HFF-Myc (cell line): ENCODE data around the gene ARID4A.
"Not testable (repeated sequence)": the region's sequence is repeated elsewhere in the genome, so short reads cannot be mapped to it uniquely, and the experiment has no call there.

Experiments
- DNase-seq: peaks from one replicate; pipeline ENCODE4 v3.0.0-alpha.2; 2011; ENCODE audit warnings: low read depth; ENCODE audit errors: extremely low read depth
- H3K4me3 ChIP-seq: replicated peaks from 2 replicates; pipeline ENCODE4 v1.5.1; 2011; ENCODE audit warnings: low read depth, mild to moderate bottlenecking, control low read depth, low read length
- TF ChIP-seq, protein P1 (sequence below): IDR thresholded peaks from 2 replicates; pipeline ENCODE4 v1.5.1; 2012; ENCODE audit warnings: mild to moderate bottlenecking, low read depth, low read length, control low read depth; ENCODE audit errors: missing control alignments

ARID4A gene

DNA sequence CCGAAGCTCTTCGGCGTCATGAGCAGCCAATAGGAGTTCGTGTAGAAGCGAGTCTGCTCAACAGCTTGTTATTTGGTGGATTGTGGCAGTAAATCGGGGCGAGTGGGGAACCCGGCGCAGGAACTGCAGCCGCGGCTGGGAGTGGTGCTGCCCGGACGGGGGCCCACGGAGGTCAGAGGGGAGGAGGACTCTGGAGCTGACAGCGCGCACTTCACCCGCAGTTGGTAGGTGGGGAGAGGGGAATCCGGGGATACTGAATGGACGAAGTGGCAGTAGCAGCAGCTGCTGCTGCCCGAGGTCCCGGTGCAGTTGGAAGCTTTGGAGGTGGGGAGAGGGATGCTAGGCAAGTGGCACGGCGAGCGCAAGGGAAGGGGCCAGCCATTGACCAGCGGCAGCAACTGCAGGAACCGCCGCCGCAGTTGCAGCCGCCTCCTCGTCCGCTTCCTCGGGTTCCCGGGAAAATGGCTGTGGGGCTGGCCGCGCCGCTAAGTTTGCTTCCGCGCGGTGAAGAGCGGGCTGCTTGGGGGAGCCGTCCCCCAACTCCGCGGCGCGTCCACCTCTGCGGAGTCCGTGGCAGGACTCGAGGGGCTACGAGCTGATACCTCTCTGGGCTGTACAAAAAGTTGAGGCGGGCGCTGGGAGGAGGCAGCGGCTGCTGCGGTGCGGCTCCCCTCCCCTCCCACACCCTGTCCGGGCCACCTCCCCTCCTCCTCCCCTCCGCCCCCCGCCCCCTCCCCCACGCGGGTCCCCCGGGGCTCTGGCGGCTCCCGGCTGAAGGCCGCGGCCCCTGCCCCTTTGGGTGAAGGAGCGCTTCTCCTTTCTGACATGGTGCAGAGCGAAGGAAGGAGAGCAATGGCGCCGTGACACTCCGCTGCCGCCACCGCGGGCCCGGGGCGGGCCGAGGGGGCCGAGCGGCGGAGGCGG, at the start of gene ARID4A:
Gene ARID4A (plus strand): TSS at position 79 of the 924 bp plus-strand sequence. CDS start 1,300 bp downstream, outside the sequence.
- no peak for DNase-seq

GRCh38 chr14:58249611-58250010, 48.7 kb upstream of the ARID4A start:
- DNase-seq, result no peak
- TF ChIP-seq, protein P1, sequence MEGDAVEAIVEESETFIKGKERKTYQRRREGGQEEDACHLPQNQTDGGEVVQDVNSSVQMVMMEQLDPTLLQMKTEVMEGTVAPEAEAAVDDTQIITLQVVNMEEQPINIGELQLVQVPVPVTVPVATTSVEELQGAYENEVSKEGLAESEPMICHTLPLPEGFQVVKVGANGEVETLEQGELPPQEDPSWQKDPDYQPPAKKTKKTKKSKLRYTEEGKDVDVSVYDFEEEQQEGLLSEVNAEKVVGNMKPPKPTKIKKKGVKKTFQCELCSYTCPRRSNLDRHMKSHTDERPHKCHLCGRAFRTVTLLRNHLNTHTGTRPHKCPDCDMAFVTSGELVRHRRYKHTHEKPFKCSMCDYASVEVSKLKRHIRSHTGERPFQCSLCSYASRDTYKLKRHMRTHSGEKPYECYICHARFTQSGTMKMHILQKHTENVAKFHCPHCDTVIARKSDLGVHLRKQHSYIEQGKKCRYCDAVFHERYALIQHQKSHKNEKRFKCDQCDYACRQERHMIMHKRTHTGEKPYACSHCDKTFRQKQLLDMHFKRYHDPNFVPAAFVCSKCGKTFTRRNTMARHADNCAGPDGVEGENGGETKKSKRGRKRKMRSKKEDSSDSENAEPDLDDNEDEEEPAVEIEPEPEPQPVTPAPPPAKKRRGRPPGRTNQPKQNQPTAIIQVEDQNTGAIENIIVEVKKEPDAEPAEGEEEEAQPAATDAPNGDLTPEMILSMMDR, result no peak

More for the DNA sequence above, at the start of gene ARID4A:
- peak within 1 kb of the TSS; percentile 91 for H3K4me3 ChIP-seq
- TF ChIP-seq, protein P1, result no peak

DNA sequence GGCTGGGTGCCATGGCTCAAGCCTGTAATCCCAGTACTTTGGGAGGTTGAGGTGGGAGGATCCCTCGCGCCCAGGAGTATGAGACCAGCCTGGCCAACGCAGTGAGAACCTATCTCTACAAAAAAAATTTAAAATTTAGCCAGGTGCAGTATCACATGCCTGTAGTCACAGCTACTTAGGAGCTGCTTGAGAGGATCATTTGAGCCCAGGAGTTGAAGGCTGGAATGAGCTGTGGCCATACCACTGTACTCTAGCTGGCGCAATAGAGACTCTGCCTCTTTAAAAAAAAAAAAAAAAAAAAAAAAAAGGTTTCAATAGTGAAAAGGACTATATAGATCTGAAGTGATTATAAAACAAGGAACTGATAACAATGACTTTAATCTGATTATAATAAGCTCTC, 40.2 kb upstream of the ARID4A start:
- DNase-seq, result no peak
- no peak overlapping the region for H3K4me3 ChIP-seq
- TF ChIP-seq, protein P1, result no peak

More at GRCh38 chr14:58249611-58250010, 48.7 kb upstream of the ARID4A start:
- H3K4me3 ChIP-seq, result no peak overlapping the region

GRCh38 chr14:58262005-58262404, 36.4 kb upstream of the ARID4A start:
- H3K4me3 ChIP-seq, DNase-seq: not testable (repeated sequence)

DNA sequence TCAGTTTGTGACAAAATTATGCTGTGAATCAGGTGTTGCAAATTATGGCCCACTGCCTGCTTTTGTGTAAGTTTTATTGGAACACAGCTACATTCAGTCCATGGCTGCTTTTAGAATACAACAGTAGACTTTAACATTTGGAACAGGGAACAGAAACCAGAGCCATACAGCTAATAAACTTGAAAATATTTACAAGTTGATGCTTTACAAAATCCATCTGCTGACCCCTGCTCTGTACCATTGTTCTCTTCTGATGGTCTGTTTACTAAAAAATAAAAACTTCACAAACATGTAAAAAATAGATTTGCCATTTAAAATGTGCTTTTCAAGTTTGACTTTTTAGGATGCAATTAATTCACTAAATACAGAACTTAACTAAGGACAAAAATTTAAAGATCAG, 33.0 kb upstream of the ARID4A start:
- H3K4me3 ChIP-seq, result no peak overlapping the region
- TF ChIP-seq, protein P1, result no peak
- DNase-seq, result no peak

DNA sequence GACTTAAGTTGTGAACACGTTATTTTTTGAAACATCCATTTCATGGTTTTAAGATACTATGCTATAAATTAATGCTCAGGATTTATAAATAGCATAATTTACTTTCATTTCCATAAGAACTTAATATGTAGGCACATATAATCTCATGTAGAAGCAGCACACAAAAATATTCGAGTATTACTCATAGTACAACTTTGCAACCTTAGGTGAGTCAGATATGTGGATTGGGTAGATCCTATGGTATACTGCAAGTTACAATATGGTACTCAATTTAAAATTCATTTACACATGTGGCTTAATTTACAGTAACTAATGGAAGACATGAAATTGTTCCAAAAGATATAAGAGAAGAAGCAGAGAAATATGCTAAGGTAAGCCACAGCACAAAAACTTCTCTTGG, 27.7 kb upstream of the ARID4A start:
- DNase-seq, result no peak
- TF ChIP-seq, protein P1, result no peak

GRCh38 chr14:58272588-58273372, 25.6 kb upstream of the ARID4A start:
- no peak overlapping the region for H3K4me3 ChIP-seq
- TF ChIP-seq, protein P1, result peak; percentile 14
- peak; percentile 5 for DNase-seq

More for the DNA sequence above, 27.7 kb upstream of the ARID4A start:
- no peak overlapping the region for H3K4me3 ChIP-seq
